ENCODE measurements around the gene OTULIN. TPM values are rescaled to one million over a fixed set of nuclear protein-coding genes. Genes with fewer than 3 reads are reported as not detected.
A peak's percentile ranks its signal among the peaks of the same experiment; 100 is the strongest.

OTULIN gene
- total and polyA plus RNA-seq, 2 of the 13 experiments (the other 11 are each of a cell fraction or from before 2014, with no cell fraction given) = 7.0 to 34.8 TPM

DNA sequence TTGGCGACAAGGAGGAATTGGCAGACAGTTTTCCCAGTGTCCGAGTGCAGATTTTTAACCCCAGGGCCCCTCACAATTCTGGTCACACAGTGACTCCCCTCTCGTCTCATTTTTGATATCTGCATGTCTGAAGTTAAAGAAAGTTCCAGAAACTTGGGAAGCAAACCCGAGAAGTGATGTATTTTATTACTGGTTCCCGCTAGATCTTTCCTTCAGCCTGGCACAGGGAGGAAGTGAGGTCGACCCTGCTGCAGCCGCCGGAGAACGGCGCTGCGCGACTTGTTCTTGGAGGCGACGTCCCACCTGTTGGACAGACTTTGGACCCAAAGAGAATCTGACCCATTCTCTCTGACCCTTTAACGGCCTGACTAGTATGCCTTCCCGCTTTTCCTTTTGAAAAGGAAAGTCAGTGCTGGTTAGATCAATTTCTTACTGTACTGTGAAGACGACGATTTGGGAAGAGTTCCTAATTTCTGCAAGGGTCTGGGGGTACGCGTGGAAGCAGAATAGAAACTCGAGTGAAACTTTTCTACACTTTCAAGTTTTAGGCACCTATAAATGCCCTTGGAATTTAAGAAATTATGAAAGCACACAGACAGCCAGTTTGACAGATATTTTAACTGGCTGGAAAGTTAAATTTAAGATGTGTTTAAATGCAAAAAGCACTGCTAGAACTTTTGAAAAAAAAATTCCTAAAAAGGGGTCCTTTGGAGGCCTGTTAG is 744 bp downstream of the OTULIN start (continued):
- TF ChIP-seq, protein P1, sequence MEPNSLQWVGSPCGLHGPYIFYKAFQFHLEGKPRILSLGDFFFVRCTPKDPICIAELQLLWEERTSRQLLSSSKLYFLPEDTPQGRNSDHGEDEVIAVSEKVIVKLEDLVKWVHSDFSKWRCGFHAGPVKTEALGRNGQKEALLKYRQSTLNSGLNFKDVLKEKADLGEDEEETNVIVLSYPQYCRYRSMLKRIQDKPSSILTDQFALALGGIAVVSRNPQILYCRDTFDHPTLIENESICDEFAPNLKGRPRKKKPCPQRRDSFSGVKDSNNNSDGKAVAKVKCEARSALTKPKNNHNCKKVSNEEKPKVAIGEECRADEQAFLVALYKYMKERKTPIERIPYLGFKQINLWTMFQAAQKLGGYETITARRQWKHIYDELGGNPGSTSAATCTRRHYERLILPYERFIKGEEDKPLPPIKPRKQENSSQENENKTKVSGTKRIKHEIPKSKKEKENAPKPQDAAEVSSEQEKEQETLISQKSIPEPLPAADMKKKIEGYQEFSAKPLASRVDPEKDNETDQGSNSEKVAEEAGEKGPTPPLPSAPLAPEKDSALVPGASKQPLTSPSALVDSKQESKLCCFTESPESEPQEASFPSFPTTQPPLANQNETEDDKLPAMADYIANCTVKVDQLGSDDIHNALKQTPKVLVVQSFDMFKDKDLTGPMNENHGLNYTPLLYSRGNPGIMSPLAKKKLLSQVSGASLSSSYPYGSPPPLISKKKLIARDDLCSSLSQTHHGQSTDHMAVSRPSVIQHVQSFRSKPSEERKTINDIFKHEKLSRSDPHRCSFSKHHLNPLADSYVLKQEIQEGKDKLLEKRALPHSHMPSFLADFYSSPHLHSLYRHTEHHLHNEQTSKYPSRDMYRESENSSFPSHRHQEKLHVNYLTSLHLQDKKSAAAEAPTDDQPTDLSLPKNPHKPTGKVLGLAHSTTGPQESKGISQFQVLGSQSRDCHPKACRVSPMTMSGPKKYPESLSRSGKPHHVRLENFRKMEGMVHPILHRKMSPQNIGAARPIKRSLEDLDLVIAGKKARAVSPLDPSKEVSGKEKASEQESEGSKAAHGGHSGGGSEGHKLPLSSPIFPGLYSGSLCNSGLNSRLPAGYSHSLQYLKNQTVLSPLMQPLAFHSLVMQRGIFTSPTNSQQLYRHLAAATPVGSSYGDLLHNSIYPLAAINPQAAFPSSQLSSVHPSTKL (CRISPR knock-in tag; IDR thresholded peaks at IDR 0.05) = peak; percentile 68
- TF ChIP-seq E2F1 (CRISPR knock-in tag; IDR thresholded peaks at IDR 0.05) (peak; percentile 64; the same call in 1 of the 2 replicates), TGIF2 (CRISPR knock-in tag; IDR thresholded peaks at IDR 0.05) (no peak), ZZZ3 (CRISPR knock-in tag; IDR thresholded peaks at IDR 0.05; ENCODE audit: borderline replicate concordance) (no peak), RXRA (CRISPR knock-in tag; IDR thresholded peaks at IDR 0.05) (peak; percentile 40; the same call in 1 of the 2 replicates), ETV5 (CRISPR knock-in tag; IDR thresholded peaks at IDR 0.05; ENCODE audit: borderline replicate concordance) (peak; percentile 45; the same call in 1 of the 2 replicates), SOX5 (CRISPR knock-in tag; IDR thresholded peaks at IDR 0.05; ENCODE audit: borderline replicate concordance) (no peak), HOMEZ (CRISPR knock-in tag; IDR thresholded peaks at IDR 0.05; ENCODE audit: low read depth) (no peak), PRDM15 (CRISPR knock-in tag; IDR thresholded peaks at IDR 0.05) (no peak; the same call in 1 of the 2 replicates), HMGXB4 (CRISPR knock-in tag; IDR thresholded peaks at IDR 0.05; ENCODE audit: borderline replicate concordance in 1 of 2, low read depth in 1 of 2) (no peak), YEATS2 (CRISPR knock-in tag; IDR thresholded peaks at IDR 0.05; ENCODE audit: borderline replicate concordance) (no peak), ZNF615 (CRISPR knock-in tag; IDR thresholded peaks at IDR 0.05; ENCODE audit: borderline replicate concordance) (no peak), MED1 (CRISPR knock-in tag; IDR thresholded peaks at IDR 0.05) (peak; percentile 39; the same call in 1 of the 2 replicates), TAF15 (IDR thresholded peaks at IDR 0.05; ENCODE audit: low read depth, low read length, poor library complexity, severe bottlenecking) (no peak), SIX4 (CRISPR knock-in tag; IDR thresholded peaks at IDR 0.05) (peak; percentile 30; the same call in 1 of the 2 replicates), ATAD3A (CRISPR knock-in tag; IDR thresholded peaks at IDR 0.05) (no peak)

All from HepG2 (cell line).